ENCODE data around the gene SORL1.

GRCh38 chr11:121625777-121626506 lies 173.8 kb downstream of the SORL1 start:
- no peak for TF ChIP-seq CTCF (conservative IDR thresholded peaks at IDR 0.05)
- no peak for TF ChIP-seq EZH2 (IDR thresholded peaks at IDR 0.05; ENCODE audit: low read depth)
